Peyer's patch (tissue), 4 donors: ENCODE data around the gene SYNE1.

Source experiments
- CTCF ChIP-seq, 6 experiments: fragments of 450-650 bp in 4 of 6; fragments of 200-600 bp in 2 of 6; sonication (generic) in 1 of 6; IDR thresholded peaks; one replicate each; pipeline ENCODE4 v1.5.1; 2017 to 2019; ENCODE audit warnings: antibody characterized with exemption in 6 of 6, mild to moderate bottlenecking in 3 of 6, moderate library complexity in 1 of 6
- POLR2A ChIP-seq, 2 donors: fragments of 450-650 bp; IDR thresholded peaks; one replicate each; pipeline ENCODE4 v1.5.1; 2017; ENCODE audit warnings: antibody characterized with exemption in 2 of 2, mild to moderate bottlenecking in 2 of 2, moderate library complexity in 2 of 2

GRCh38 chr6:152680879-152681517, 43.8 kb upstream of the SYNE1 start:
- TF ChIP-seq CTCF (IDR thresholded peaks at IDR 0.05): no peak
- TF ChIP-seq POLR2A (IDR thresholded peaks at IDR 0.05): no peak
